Endothelial cell of umbilical vein (primary cell): ENCODE data around the gene SPEF2. TPM values are rescaled to one million over a fixed set of nuclear protein-coding genes. Genes with fewer than 3 reads are reported as not detected.

Experiments
- BruUV-seq: library from RNA; stranded (reverse); fragments of 400-500 nt; replicated peaks from 2 replicates; lab custom pipeline; 2021; lab: Mats Ljungman, UMichigan
- CTCF ChIA-PET: fragments of 300-600, 350-600 bp; sonication (Branson Sonifier 250); formaldehyde crosslinking; loops from one replicate; lab custom pipeline; 2021; ENCODE audit warnings: antibody characterized with exemption, inconsistent platforms; lab: Charles Lee
- POLR2A ChIA-PET: fragments of 300-600, 350-600 bp; sonication (Branson Sonifier 250); formaldehyde crosslinking; loops from one replicate; lab custom pipeline; 2021; ENCODE audit warnings: antibody characterized with exemption, inconsistent platforms; lab: Charles Lee
- DNase-seq: peaks from one replicate; pipeline ENCODE4 v3.0.0-alpha.2; 2011; ENCODE audit warnings: low read depth, low spot score
- FAIRE-seq: peaks from 2 replicates; lab custom pipeline; 2011; peaks lifted over from hg19 to GRCh38; lab: Jason Lieb, UNC
- H2AFZ ChIP-seq: 2 replicates; pipeline ENCODE4 v1.6.0; 2012; ENCODE audit warnings: low read depth, low read length, control low read depth, inconsistent platforms
- H3K27ac ChIP-seq: 2 replicates; pipeline ENCODE4 v1.5.1; 2011; ENCODE audit warnings: low read depth, mild to moderate bottlenecking, control low read depth, low read length, moderate library complexity; ENCODE audit not compliant: insufficient read depth
- H3K27me3 ChIP-seq, 2 experiments: 2 replicates each; pipeline versions ENCODE4 v1.6.0 to v1.6.1; 2011; ENCODE audit warnings: low read length in 2 of 2, mixed read lengths in 1 of 2; ENCODE audit not compliant: control insufficient read depth in 2 of 2, insufficient read depth in 2 of 2
- H3K36me3 ChIP-seq, 2 experiments: 2 replicates in 1 of 2; 3 replicates in 1 of 2; pipeline ENCODE4 v1.5.1; 2011; ENCODE audit warnings: low read length in 2 of 2, mild to moderate bottlenecking in 1 of 2, moderate library complexity in 1 of 2; ENCODE audit not compliant: control insufficient read depth in 2 of 2, insufficient read depth in 2 of 2; ENCODE audit errors: extremely low read depth in 1 of 2
- H3K4me1 ChIP-seq: 3 replicates; pipeline ENCODE4 v1.5.1; 2011; ENCODE audit warnings: mild to moderate bottlenecking, low read length; ENCODE audit not compliant: control insufficient read depth, insufficient read depth; ENCODE audit errors: extremely low read depth
- H3K4me2 ChIP-seq: 2 replicates; pipeline ENCODE4 v1.6.1; 2011; ENCODE audit warnings: low read length, control low read depth, mixed read lengths; ENCODE audit not compliant: insufficient read depth
- H3K4me3 ChIP-seq, 3 experiments: fragments of 200-600 bp in 1 of 3; sonication (generic), shearing (Covaris generic) in 1 of 3; replicated peaks in 1 of 3; 2 replicates each; pipeline ENCODE4 v1.5.1; 2011 to 2016; ENCODE audit warnings: control low read depth in 3 of 3, low read length in 3 of 3, mild to moderate bottlenecking in 2 of 3, inconsistent platforms in 1 of 3, low read depth in 1 of 3, moderate library complexity in 1 of 3; ENCODE audit not compliant: insufficient read depth in 1 of 3
- H3K79me2 ChIP-seq: 2 replicates; pipeline ENCODE4 v1.6.0; 2012; ENCODE audit warnings: low read length, inconsistent platforms; ENCODE audit not compliant: control insufficient read depth, insufficient read depth
- H3K9ac ChIP-seq: replicated peaks from 2 replicates; pipeline ENCODE3; 2011; ENCODE audit warnings: low read length, control low read depth; ENCODE audit not compliant: insufficient read depth; ENCODE audit errors: extremely low read depth
- H3K9me1 ChIP-seq: replicated peaks from 3 replicates; pipeline ENCODE4 v1.6.0; 2011; ENCODE audit warnings: mild to moderate bottlenecking, low read length; ENCODE audit not compliant: control insufficient read depth, insufficient read depth; ENCODE audit errors: extremely low read depth
- H3K9me3 ChIP-seq: replicated peaks from 2 replicates; pipeline ENCODE4 v1.5.1; 2012; ENCODE audit warnings: low read length, inconsistent platforms; ENCODE audit not compliant: control insufficient read depth, insufficient read depth
- H4K20me1 ChIP-seq: replicated peaks from 2 replicates; pipeline ENCODE3; 2011; ENCODE audit warnings: mild to moderate bottlenecking, low read length; ENCODE audit not compliant: control insufficient read depth, insufficient read depth; ENCODE audit errors: extremely low read depth
- EZH2 ChIP-seq: IDR thresholded peaks from 2 replicates; pipeline ENCODE4 v1.6.1; 2012; ENCODE audit warnings: borderline replicate concordance, low read depth, mild to moderate bottlenecking, moderate library complexity, low read length, inconsistent platforms; ENCODE audit not compliant: severe bottlenecking
- FOS ChIP-seq: IDR thresholded peaks from 2 replicates; pipeline ENCODE4 v1.6.1; 2011; ENCODE audit warnings: mild to moderate bottlenecking, low read length, moderate library complexity, borderline replicate concordance; ENCODE audit not compliant: insufficient read depth
- GATA2 ChIP-seq: IDR thresholded peaks from 2 replicates; pipeline ENCODE4 v1.7.0; 2011; ENCODE audit warnings: low read depth, mild to moderate bottlenecking, moderate library complexity, mixed read lengths, low read length; ENCODE audit not compliant: insufficient read length, insufficient read depth
- JUN ChIP-seq: IDR thresholded peaks from 2 replicates; pipeline ENCODE4 v1.6.1; 2011; ENCODE audit warnings: borderline replicate concordance, low read depth; ENCODE audit not compliant: insufficient read length, insufficient read depth
- MYC ChIP-seq: IDR thresholded peaks from one replicate; pipeline ENCODE4 v1.6.1; 2011; ENCODE audit warnings: mild to moderate bottlenecking, low read depth, low read length
- POLR2A ChIP-seq: IDR thresholded peaks from 2 replicates; pipeline ENCODE4 v1.6.1; 2012; ENCODE audit warnings: low read depth, mild to moderate bottlenecking, control low read depth, low read length
- POLR2AphosphoS5 ChIP-seq: IDR thresholded peaks from 2 replicates; pipeline ENCODE4 v1.6.1; 2012; ENCODE audit warnings: low read depth, mild to moderate bottlenecking, control low read depth, low read length, moderate library complexity; ENCODE audit not compliant: insufficient read depth
- dilution Hi-C: fragments of 300-500 bp; cut with MboI; formaldehyde crosslinking; loops from one replicate; pipeline ENCODE4 v1.15.0; 2019; ENCODE audit warnings: low sequenced_read_pairs; ENCODE audit not compliant: extremely low pct_ligation_motif_present
- intact Hi-C: fragments of 100-400 bp; cut with micrococcal nuclease; formaldehyde crosslinking; loops from one replicate; pipeline ENCODE4 v1.10.0; 2022
- polyA plus RNA-seq, 4 experiments: library from polyadenylated mRNA; depleted of rRNA in 3 of 4; stranded (reverse) in 3 of 4; unstranded in 1 of 4; fragments of >200 nt; gene quantifications; 2 replicates each; pipeline versions ENCODE4 v1.2.1 to v1.2.3, GENCODE V29; 2011 to 2012; ENCODE audit warnings: missing spikeins in 1 of 4
- total RNA-seq: library from RNA; stranded (reverse); gene quantifications from 2 replicates; pipeline ENCODE4 v1.2.3, GENCODE V29; 2021
- TF ChIP-seq, protein P1 (sequence below): IDR thresholded peaks from 2 replicates; pipeline ENCODE4 v1.6.1; 2011; ENCODE audit not compliant: insufficient read depth, insufficient read length
- TF ChIP-seq, protein P2 (sequence below), 2 donors: IDR thresholded peaks; 1 replicate in 1 of 2; 2 replicates in 1 of 2; pipeline ENCODE4 v1.5.1; 2011; ENCODE audit warnings: low read length in 2 of 2, mild to moderate bottlenecking in 2 of 2, moderate library complexity in 2 of 2, control low read depth in 1 of 2, inconsistent platforms in 1 of 2, low read depth in 1 of 2; ENCODE audit not compliant: insufficient read depth in 1 of 2; ENCODE audit errors: extremely low read depth in 1 of 2

SPEF2 gene
- total and polyA plus RNA-seq, 2 donors (not counting 3 experiments of a cell fraction or from before 2014, with no cell fraction given): 0.28 to 0.73 TPM

DNA sequence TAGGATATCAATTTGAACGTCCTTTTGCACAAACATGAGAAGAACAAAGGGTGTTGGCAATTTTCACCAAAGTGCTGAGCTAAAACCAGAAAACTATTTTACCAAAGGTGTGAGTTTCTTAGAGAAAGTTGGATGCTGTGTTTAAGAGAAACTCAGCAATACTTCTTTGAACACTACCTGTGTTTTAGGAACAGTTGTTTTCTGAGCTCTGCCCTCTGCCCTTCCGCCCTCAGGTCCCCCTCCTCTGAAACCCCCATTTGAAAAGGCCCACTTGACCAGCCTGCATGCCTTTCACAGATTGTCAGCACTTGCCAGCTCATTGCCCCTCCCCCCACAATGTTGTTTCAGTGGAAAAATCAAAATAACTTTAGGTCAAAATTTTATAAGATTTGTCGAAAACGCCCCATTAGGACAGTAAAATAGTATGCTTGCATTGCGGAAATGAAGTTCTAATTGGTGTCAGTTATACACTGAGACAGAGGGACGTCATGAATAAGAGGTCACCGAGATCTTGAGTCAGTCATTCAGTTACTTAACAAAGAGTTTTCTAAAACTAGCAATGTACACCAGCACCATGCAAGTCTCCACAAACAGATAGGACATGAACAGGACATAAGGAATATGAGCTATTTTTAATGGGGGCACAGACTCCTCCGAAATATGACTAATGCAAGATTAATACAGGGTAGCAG lies 177.2 kb downstream of the SPEF2 start:
- no peak for TF ChIP-seq MYC
- TF ChIP-seq EZH2: no peak
- no peak for TF ChIP-seq JUN
- TF ChIP-seq FOS: no peak
- TF ChIP-seq GATA2: no peak
- TF ChIP-seq, protein P1, sequence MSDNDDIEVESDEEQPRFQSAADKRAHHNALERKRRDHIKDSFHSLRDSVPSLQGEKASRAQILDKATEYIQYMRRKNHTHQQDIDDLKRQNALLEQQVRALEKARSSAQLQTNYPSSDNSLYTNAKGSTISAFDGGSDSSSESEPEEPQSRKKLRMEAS: no peak
- TF ChIP-seq, protein P2, sequence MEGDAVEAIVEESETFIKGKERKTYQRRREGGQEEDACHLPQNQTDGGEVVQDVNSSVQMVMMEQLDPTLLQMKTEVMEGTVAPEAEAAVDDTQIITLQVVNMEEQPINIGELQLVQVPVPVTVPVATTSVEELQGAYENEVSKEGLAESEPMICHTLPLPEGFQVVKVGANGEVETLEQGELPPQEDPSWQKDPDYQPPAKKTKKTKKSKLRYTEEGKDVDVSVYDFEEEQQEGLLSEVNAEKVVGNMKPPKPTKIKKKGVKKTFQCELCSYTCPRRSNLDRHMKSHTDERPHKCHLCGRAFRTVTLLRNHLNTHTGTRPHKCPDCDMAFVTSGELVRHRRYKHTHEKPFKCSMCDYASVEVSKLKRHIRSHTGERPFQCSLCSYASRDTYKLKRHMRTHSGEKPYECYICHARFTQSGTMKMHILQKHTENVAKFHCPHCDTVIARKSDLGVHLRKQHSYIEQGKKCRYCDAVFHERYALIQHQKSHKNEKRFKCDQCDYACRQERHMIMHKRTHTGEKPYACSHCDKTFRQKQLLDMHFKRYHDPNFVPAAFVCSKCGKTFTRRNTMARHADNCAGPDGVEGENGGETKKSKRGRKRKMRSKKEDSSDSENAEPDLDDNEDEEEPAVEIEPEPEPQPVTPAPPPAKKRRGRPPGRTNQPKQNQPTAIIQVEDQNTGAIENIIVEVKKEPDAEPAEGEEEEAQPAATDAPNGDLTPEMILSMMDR (IDR thresholded peaks at IDR 0.05; ENCODE audit: extremely low read depth in 1 of 2, insufficient read depth in 1 of 2, low read depth in 1 of 2, low read length in 2 of 2): no peak
- TF ChIP-seq POLR2AphosphoS5: no peak
- TF ChIP-seq POLR2A: no peak
- H3K9ac ChIP-seq: no peak overlapping the region
- no peaks in the 10 kb centered on the region for H3K9me3 ChIP-seq
- H2AFZ ChIP-seq: no peak overlapping the region
- no peaks in the 10 kb centered on the region for H3K4me1 ChIP-seq
- no peak overlapping the region for H3K4me3 ChIP-seq
- FAIRE-seq (no peak), DNase-seq (no peak)
- H3K27ac ChIP-seq: no peak overlapping the region
- ChIA-PET POLR2A (no interaction called here), CTCF (interaction anchor here (1.1 to 2.2 kb wide), 4 partner anchors 18 to 791 kb away, joined by 4 to 7 read pairs (median 4); no protein-coding TSS in a partner anchor)
- H4K20me1 ChIP-seq: no peaks in the 10 kb centered on the region
- no peaks in the 10 kb centered on the region for H3K79me2 ChIP-seq
- no peaks in the 10 kb centered on the region for H3K36me3 ChIP-seq
- dilution Hi-C loops: no loop called here
- H3K4me2 ChIP-seq: no peak overlapping the region
- BruUV-seq: no TSS peak
- no peaks in the 10 kb centered on the region for H3K27me3 ChIP-seq
- intact Hi-C loops: no loop called here
- no peaks in the 10 kb centered on the region for H3K9me1 ChIP-seq
